Hindlimb muscle (tissue), 1 donor: ENCODE results near the gene PABPC1L. TPM values are rescaled to one million over a fixed set of nuclear protein-coding genes. Genes with fewer than 3 reads are reported as not detected.

ENCODE experiments used
- DNase-seq: peaks from one replicate; pipeline ENCODE4 v3.0.0-alpha.2; 2013
- polyA plus RNA-seq: library from polyadenylated mRNA; unstranded; fragments of 120-200 nt; gene quantifications from one replicate; pipeline ENCODE4 v1.2.1, GENCODE V29; 2013; ENCODE audit not compliant: insufficient read length

Gene PABPC1L
- polyA plus RNA-seq, 1 donor = 17.6 TPM

GRCh38 chr20:44945261-44945660 lies 35.4 kb downstream of the PABPC1L start:
- DNase-seq = no peak

- DNase-seq = no peak
Measured at GRCh38 chr20:44946271-44946852, 36.5 kb downstream of the PABPC1L start.

- no peak for DNase-seq
Measured at GRCh38 chr20:44948107-44948506, 38.2 kb downstream of the PABPC1L start.

GRCh38 chr20:44948513-44948912 lies 38.7 kb downstream of the PABPC1L start:
- DNase-seq = no peak

GRCh38 chr20:44950368-44950767 lies 40.5 kb downstream of the PABPC1L start:
- no peak for DNase-seq

GRCh38 chr20:44952731-44953130 lies 42.9 kb downstream of the PABPC1L start:
- DNase-seq = no peak

GRCh38 chr20:44954211-44954610 lies 44.4 kb downstream of the PABPC1L start:
- no peak for DNase-seq

GRCh38 chr20:44955270-44955669 lies 45.4 kb downstream of the PABPC1L start:
- no peak for DNase-seq

GRCh38 chr20:44956410-44956809 lies 46.5 kb downstream of the PABPC1L start:
- DNase-seq = no peak

- DNase-seq = no peak
Measured at GRCh38 chr20:44958276-44958675, 48.4 kb downstream of the PABPC1L start.

- peak; percentile 34 for DNase-seq
Measured at GRCh38 chr20:44959082-44959637, 49.3 kb downstream of the PABPC1L start.

- DNase-seq = peak; percentile 45
Measured at GRCh38 chr20:44959638-44960102, 49.8 kb downstream of the PABPC1L start.

GRCh38 chr20:44960103-44960852 lies 50.4 kb downstream of the PABPC1L start, which contains the start of gene TOMM34:
TSS of gene TOMM34 (minus strand) at chr20:44960397. CDS start at chr20:44960333, 64 bp downstream.
- DNase-seq = peak; percentile 93

GRCh38 chr20:44961011-44961869 lies 51.4 kb downstream of the PABPC1L start:
- DNase-seq = no peak

- DNase-seq = no peak
Measured at GRCh38 chr20:44961870-44962267, 52.0 kb downstream of the PABPC1L start.

- DNase-seq = no peak
Measured at GRCh38 chr20:44962483-44962882, 52.6 kb downstream of the PABPC1L start.

GRCh38 chr20:44963325-44964215 lies 53.7 kb downstream of the PABPC1L start:
- DNase-seq = no peak

GRCh38 chr20:44965651-44966029 lies 55.8 kb downstream of the PABPC1L start:
- DNase-seq = no peak

- peak; percentile 95 for DNase-seq
Measured at GRCh38 chr20:44966030-44966961, 56.4 kb downstream of the PABPC1L start, which contains the start of gene STK4. TSS of gene STK4 (plus strand) at chr20:44966512. CDS start at chr20:44966569, 57 bp downstream.

GRCh38 chr20:44967207-44967807 lies 57.4 kb downstream of the PABPC1L start:
- no peak for DNase-seq
